Smooth muscle cell (in vitro differentiated cells): Measurements from ENCODE around the gene ASCL2. TPM values are rescaled to one million over a fixed set of nuclear protein-coding genes. Genes with fewer than 3 reads are reported as not detected.

Experiments used
- DNase-seq: peaks from one replicate; lab custom pipeline; 2025; ENCODE audit not compliant: unreplicated experiment; lab: John Stamatoyannopoulos, UW
- H2AFZ ChIP-seq: fragments of 200-600 bp; sonication (generic); 2 replicates; pipeline ENCODE4 v1.6.0; 2016; ENCODE audit warnings: antibody characterized with exemption, low read depth, mild to moderate bottlenecking
- H3F3A ChIP-seq: fragments of 200-600 bp; sonication (generic); 2 replicates; pipeline ENCODE4 v1.6.0; 2017; ENCODE audit warnings: antibody characterized with exemption, low read depth
- H3K27ac ChIP-seq: fragments of 200-600 bp; sonication (generic); 2 replicates; pipeline ENCODE4 v1.5.1; 2016; ENCODE audit warnings: low read depth, mild to moderate bottlenecking
- H3K27me3 ChIP-seq: fragments of 200-600 bp; sonication (generic); 2 replicates; pipeline ENCODE4 v1.6.1; 2016; ENCODE audit warnings: low read depth, mild to moderate bottlenecking
- H3K36me3 ChIP-seq: fragments of 200-600 bp; sonication (generic); 2 replicates; pipeline ENCODE4 v1.5.1; 2016; ENCODE audit warnings: low read depth
- H3K4me1 ChIP-seq: fragments of 200-600 bp; sonication (generic); 2 replicates; pipeline ENCODE4 v1.5.1; 2016; ENCODE audit warnings: low read depth
- H3K4me2 ChIP-seq: fragments of 200-600 bp; sonication (generic); 2 replicates; pipeline ENCODE4 v1.6.0; 2016; ENCODE audit warnings: mild to moderate bottlenecking
- H3K4me3 ChIP-seq: fragments of 200-600 bp; sonication (generic); 2 replicates; pipeline ENCODE4 v1.5.1; 2016; ENCODE audit warnings: mild to moderate bottlenecking
- H3K79me2 ChIP-seq: fragments of 200-600 bp; sonication (generic); 2 replicates; pipeline ENCODE4 v1.6.0; 2016; ENCODE audit warnings: low read depth, mild to moderate bottlenecking
- H3K9ac ChIP-seq: fragments of 200-600 bp; sonication (generic); 2 replicates; pipeline ENCODE4 v1.6.0; 2016; ENCODE audit warnings: low read depth
- H3K9me3 ChIP-seq: fragments of 200-600 bp; sonication (generic); replicated peaks from 2 replicates; pipeline ENCODE4 v1.5.1; 2016; ENCODE audit warnings: low read depth
- H4K20me1 ChIP-seq: fragments of 200-600 bp; sonication (generic); 2 replicates; pipeline ENCODE4 v1.6.0; 2016; ENCODE audit warnings: low read depth
- CTCF ChIP-seq: fragments of 200-600 bp; sonication (generic); IDR thresholded peaks from 2 replicates; pipeline ENCODE4 v1.5.1; 2017; ENCODE audit warnings: borderline replicate concordance, mild to moderate bottlenecking, antibody characterized with exemption; ENCODE audit not compliant: insufficient read depth, poor library complexity, severe bottlenecking
- whole genome bisulfite sequencing: methylation state at CpG from one replicate; pipeline ENCODE4 v1.1.7; 2016; ENCODE audit warnings: low lambda C conversion rate; 5-methylcytosine and 5-hydroxymethylcytosine counted together
- polyA plus RNA-seq: library from polyadenylated mRNA; unstranded; fragments of >200 nt; fragmentation: Nextera tagmentation; extraction: Ambion mirVana; gene quantifications from 2 replicates; pipeline ENCODE4 v1.2.1, GENCODE V29; 2016
- total RNA-seq: library from RNA; depleted of rRNA; stranded (reverse); fragments of >200 nt; gene quantifications from 2 replicates; pipeline ENCODE4 v1.2.3, GENCODE V29; 2014

The ASCL2 gene, protein sequence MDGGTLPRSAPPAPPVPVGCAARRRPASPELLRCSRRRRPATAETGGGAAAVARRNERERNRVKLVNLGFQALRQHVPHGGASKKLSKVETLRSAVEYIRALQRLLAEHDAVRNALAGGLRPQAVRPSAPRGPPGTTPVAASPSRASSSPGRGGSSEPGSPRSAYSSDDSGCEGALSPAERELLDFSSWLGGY
- total RNA-seq, result 3.0 TPM in 1 of 2 replicates, not detected in the other
- polyA plus RNA-seq, result 0.33 TPM in 1 of 2 replicates, not detected in the other

- no peaks in the 10 kb centered on the region for H3K36me3 ChIP-seq
- H3K27ac ChIP-seq, result no peak within 1 kb of the TSS
- H3K9me3 ChIP-seq, result no peaks in the 10 kb centered on the region
- peak within 1 kb of the TSS; percentile 51 for H3K4me3 ChIP-seq
- peaks cover 4% of the 10 kb centered on the region for H3K4me1 ChIP-seq
- no peak for TF ChIP-seq CTCF
- H3K9ac ChIP-seq, result no peak within 1 kb of the TSS
- DNase-seq, result no peak
- H3K79me2 ChIP-seq, result no peaks in the 10 kb centered on the region
- H3K27me3 ChIP-seq, result peaks cover 79% of the 10 kb centered on the region
- H4K20me1 ChIP-seq, result no peaks in the 10 kb centered on the region
- peak within 1 kb of the TSS; percentile 93 for H3K4me2 ChIP-seq
- H2AFZ ChIP-seq, result peak within 1 kb of the TSS; percentile 75
- no peaks in the 10 kb centered on the region for H3F3A ChIP-seq
- 20% methylated on average over 61 of the region's 89 CpGs for WGBS
Observed at GRCh38 chr11:2270322-2271076, at the start of gene ASCL2. ASCL2 (minus strand) TSS chr11:2270588; CDS start chr11:2270332, 256 bp downstream.

DNA sequence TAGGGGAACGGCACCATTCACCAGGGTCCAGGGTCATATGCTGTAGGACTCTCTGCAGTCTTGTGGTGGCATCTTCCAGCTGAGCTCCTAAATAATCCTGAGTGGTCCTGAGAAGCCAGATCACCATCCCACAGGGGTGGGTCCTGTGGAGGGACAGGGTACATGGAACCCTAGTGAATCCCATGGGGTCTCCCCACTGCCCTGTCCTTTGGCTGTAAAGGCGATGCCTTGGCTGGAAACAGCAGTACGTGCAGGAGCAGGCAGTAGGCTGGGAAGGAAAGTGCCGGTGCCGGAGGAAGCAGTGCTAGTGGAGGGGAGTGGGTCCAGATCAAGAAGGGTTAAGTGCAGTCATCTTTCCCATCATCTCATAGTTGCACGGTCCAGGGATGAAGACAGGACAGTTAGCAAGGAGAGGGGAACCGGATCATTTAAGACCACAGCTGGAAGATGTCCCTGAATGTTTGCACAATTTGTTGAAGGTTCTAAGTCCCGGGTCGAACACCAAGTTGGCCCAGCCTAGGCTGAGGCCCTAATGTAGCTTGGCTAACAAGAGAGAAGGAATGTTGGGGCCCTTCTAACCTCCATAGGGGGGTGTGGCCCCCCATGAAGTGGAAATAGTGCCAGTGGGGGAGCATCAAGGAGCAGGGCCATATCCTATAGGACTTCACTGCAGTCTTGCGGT is 49.5 kb upstream of the ASCL2 start:
- Histone ChIP-seq H3F3A (no peaks in the 10 kb centered on the region), H3K79me2 (no peaks in the 10 kb centered on the region), H3K27me3 (no peaks in the 10 kb centered on the region), H3K4me1 (no peaks in the 10 kb centered on the region), H3K4me2 (no peak overlapping the region), H3K4me3 (no peak overlapping the region), H3K27ac (no peak overlapping the region), H3K36me3 (no peaks in the 10 kb centered on the region), H4K20me1 (no peaks in the 10 kb centered on the region), H2AFZ (no peak overlapping the region), H3K9me3 (no peaks in the 10 kb centered on the region), H3K9ac (no peak overlapping the region)
- DNase-seq, result no peak
- no peak for TF ChIP-seq CTCF
- 96% methylated on average over 10 of the region's 10 CpGs for WGBS

- H3K9ac ChIP-seq, result no peak overlapping the region
- no peaks in the 10 kb centered on the region for H3K4me1 ChIP-seq
- H3K27ac ChIP-seq, result no peak overlapping the region
- no peak overlapping the region for H3K4me2 ChIP-seq
- WGBS, result 89% methylated on average over 7 of the region's 7 CpGs
- H3K9me3 ChIP-seq, result no peaks in the 10 kb centered on the region
- H3K4me3 ChIP-seq, result no peak overlapping the region
- no peaks in the 10 kb centered on the region for H3K27me3 ChIP-seq
- H3F3A ChIP-seq, result no peaks in the 10 kb centered on the region
- TF ChIP-seq CTCF, result no peak
- no peak for DNase-seq
- no peaks in the 10 kb centered on the region for H3K79me2 ChIP-seq
- H4K20me1 ChIP-seq, result no peaks in the 10 kb centered on the region
- no peak overlapping the region for H2AFZ ChIP-seq
- H3K36me3 ChIP-seq, result no peaks in the 10 kb centered on the region
Observed at GRCh38 chr11:2318707-2319106, 48.3 kb upstream of the ASCL2 start.
